Measurements from ENCODE around the gene MKLN1. TPM values are rescaled to one million over a fixed set of nuclear protein-coding genes. Genes with fewer than 3 reads are reported as not detected.
"Not testable (repeated sequence)": the region's sequence is repeated elsewhere in the genome, so short reads cannot be mapped to it uniquely, and the experiment has no call there.

The MKLN1 gene
- total and polyA plus RNA-seq, 4 donors: 7.1 to 48.4 (median 25.5) TPM

- H3K4me1 ChIP-seq (ENCODE audit: control insufficient read depth in 4 of 4, insufficient read depth in 4 of 4, low read length in 3 of 4): peaks cover 3 to 10% (median 7%) of the 10 kb centered on the region in 4 donors
- H3K27me3 ChIP-seq (ENCODE audit: control insufficient read depth in 4 of 4, insufficient read depth in 4 of 4, low read length in 3 of 4): no peaks in the 10 kb centered on the region
- H3K9me3 ChIP-seq (ENCODE audit: control insufficient read depth in 4 of 4, low read length in 3 of 4): no peaks in the 10 kb centered on the region
- no peak for DNase-seq (ENCODE audit: low spot score)
- H3K4me3 ChIP-seq (ENCODE audit: low read depth in 1 of 3, low read length in 3 of 3): no peak overlapping the region
- TF ChIP-seq FOXA2 (IDR thresholded peaks at IDR 0.05) (no peak), HNF4G (IDR thresholded peaks at IDR 0.05) (no peak), NR2F2 (IDR thresholded peaks at IDR 0.05) (no peak), GABPA (IDR thresholded peaks at IDR 0.05 in 1 of 2, conservative IDR thresholded peaks at IDR 0.05 in 1 of 2) (no peak)
- no peak overlapping the region for H3K27ac ChIP-seq (ENCODE audit: low read depth in 1 of 2, low read length in 2 of 2)
- H3K36me3 ChIP-seq (ENCODE audit: control insufficient read depth in 4 of 4, insufficient read depth in 3 of 4, low read depth in 1 of 4, low read length in 3 of 4): peaks cover 0 to 10% (median 7%) of the 10 kb centered on the region in 4 donors
- 100% methylated on average over 1 of the region's 1 CpG for WGBS
- no peak overlapping the region for H3K9ac ChIP-seq (ENCODE audit: low read depth in 1 of 2, low read length in 2 of 2)
Observed at GRCh38 chr7:131459256-131459655, 131.6 kb downstream of the MKLN1 start.

- no peaks in the 10 kb centered on the region for H3K9me3 ChIP-seq (ENCODE audit: control insufficient read depth in 4 of 4, low read length in 3 of 4)
- TF ChIP-seq, protein P1, sequence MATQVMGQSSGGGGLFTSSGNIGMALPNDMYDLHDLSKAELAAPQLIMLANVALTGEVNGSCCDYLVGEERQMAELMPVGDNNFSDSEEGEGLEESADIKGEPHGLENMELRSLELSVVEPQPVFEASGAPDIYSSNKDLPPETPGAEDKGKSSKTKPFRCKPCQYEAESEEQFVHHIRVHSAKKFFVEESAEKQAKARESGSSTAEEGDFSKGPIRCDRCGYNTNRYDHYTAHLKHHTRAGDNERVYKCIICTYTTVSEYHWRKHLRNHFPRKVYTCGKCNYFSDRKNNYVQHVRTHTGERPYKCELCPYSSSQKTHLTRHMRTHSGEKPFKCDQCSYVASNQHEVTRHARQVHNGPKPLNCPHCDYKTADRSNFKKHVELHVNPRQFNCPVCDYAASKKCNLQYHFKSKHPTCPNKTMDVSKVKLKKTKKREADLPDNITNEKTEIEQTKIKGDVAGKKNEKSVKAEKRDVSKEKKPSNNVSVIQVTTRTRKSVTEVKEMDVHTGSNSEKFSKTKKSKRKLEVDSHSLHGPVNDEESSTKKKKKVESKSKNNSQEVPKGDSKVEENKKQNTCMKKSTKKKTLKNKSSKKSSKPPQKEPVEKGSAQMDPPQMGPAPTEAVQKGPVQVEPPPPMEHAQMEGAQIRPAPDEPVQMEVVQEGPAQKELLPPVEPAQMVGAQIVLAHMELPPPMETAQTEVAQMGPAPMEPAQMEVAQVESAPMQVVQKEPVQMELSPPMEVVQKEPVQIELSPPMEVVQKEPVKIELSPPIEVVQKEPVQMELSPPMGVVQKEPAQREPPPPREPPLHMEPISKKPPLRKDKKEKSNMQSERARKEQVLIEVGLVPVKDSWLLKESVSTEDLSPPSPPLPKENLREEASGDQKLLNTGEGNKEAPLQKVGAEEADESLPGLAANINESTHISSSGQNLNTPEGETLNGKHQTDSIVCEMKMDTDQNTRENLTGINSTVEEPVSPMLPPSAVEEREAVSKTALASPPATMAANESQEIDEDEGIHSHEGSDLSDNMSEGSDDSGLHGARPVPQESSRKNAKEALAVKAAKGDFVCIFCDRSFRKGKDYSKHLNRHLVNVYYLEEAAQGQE (IDR thresholded peaks at IDR 0.05): no peak
- TF ChIP-seq, protein P2, sequence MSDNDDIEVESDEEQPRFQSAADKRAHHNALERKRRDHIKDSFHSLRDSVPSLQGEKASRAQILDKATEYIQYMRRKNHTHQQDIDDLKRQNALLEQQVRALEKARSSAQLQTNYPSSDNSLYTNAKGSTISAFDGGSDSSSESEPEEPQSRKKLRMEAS (IDR thresholded peaks at IDR 0.05): no peak
- TF ChIP-seq NR2F2 (IDR thresholded peaks at IDR 0.05) (no peak), FOXA1 (IDR thresholded peaks at IDR 0.05) (no peak), EGR1 (IDR thresholded peaks at IDR 0.05; ENCODE audit: low read depth in 2 of 2) (no peak), HNF4A (conservative IDR thresholded peaks at IDR 0.05) (no peak), SP1 (IDR thresholded peaks at IDR 0.05) (no peak), JUND (IDR thresholded peaks at IDR 0.05) (no peak)
- TF ChIP-seq, protein P3, sequence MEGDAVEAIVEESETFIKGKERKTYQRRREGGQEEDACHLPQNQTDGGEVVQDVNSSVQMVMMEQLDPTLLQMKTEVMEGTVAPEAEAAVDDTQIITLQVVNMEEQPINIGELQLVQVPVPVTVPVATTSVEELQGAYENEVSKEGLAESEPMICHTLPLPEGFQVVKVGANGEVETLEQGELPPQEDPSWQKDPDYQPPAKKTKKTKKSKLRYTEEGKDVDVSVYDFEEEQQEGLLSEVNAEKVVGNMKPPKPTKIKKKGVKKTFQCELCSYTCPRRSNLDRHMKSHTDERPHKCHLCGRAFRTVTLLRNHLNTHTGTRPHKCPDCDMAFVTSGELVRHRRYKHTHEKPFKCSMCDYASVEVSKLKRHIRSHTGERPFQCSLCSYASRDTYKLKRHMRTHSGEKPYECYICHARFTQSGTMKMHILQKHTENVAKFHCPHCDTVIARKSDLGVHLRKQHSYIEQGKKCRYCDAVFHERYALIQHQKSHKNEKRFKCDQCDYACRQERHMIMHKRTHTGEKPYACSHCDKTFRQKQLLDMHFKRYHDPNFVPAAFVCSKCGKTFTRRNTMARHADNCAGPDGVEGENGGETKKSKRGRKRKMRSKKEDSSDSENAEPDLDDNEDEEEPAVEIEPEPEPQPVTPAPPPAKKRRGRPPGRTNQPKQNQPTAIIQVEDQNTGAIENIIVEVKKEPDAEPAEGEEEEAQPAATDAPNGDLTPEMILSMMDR (IDR thresholded peaks at IDR 0.05; ENCODE audit: low read depth, low read length, missing input control): no peak
- H3K4me3 ChIP-seq (ENCODE audit: low read depth in 1 of 3, low read length in 3 of 3): no peak overlapping the region
- peaks cover 0 to 24% (median 14%) of the 10 kb centered on the region in 4 donors for H3K36me3 ChIP-seq (ENCODE audit: control insufficient read depth in 4 of 4, insufficient read depth in 3 of 4, low read depth in 1 of 4, low read length in 3 of 4)
- WGBS: 97% methylated on average over 3 of the region's 3 CpGs
- no peaks in the 10 kb centered on the region for H3K4me1 ChIP-seq (ENCODE audit: control insufficient read depth in 4 of 4, insufficient read depth in 4 of 4, low read length in 3 of 4)
- H3K27ac ChIP-seq (ENCODE audit: low read depth in 1 of 2, low read length in 2 of 2): no peak overlapping the region
- no peak overlapping the region for H3K9ac ChIP-seq (ENCODE audit: low read depth in 1 of 2, low read length in 2 of 2)
- no peak for DNase-seq (ENCODE audit: low spot score)
- H3K27me3 ChIP-seq (ENCODE audit: control insufficient read depth in 4 of 4, insufficient read depth in 4 of 4, low read length in 3 of 4): no peaks in the 10 kb centered on the region
Observed at GRCh38 chr7:131462059-131462458, 134.4 kb downstream of the MKLN1 start.

- H3K4me3 ChIP-seq (ENCODE audit: low read depth in 1 of 3, low read length in 3 of 3); H3K9me3 ChIP-seq (ENCODE audit: control insufficient read depth in 4 of 4, low read length in 3 of 4); H3K27ac ChIP-seq (ENCODE audit: low read depth in 1 of 2, low read length in 2 of 2); H3K4me1 ChIP-seq (ENCODE audit: control insufficient read depth in 4 of 4, insufficient read depth in 4 of 4, low read length in 3 of 4); H3K27me3 ChIP-seq (ENCODE audit: control insufficient read depth in 4 of 4, insufficient read depth in 4 of 4, low read length in 3 of 4); DNase-seq (ENCODE audit: low spot score); H3K9ac ChIP-seq (ENCODE audit: low read depth in 1 of 2, low read length in 2 of 2): not testable (repeated sequence)
- H3K36me3 ChIP-seq (ENCODE audit: control insufficient read depth in 4 of 4, insufficient read depth in 3 of 4, low read depth in 1 of 4, low read length in 3 of 4): peaks cover 0 to 29% (median 18%) of the 10 kb centered on the region in 4 donors
Observed at GRCh38 chr7:131462715-131463114, 135.0 kb downstream of the MKLN1 start.
